HG03432 (cell line): Measurements from ENCODE around the gene RCVRN.
"Not testable (repeated sequence)": the region's sequence is repeated elsewhere in the genome, so short reads cannot be mapped to it uniquely, and the experiment has no call there.

Source experiments
- ATAC-seq: cut with Tn5 transposase; IDR thresholded peaks from one replicate; pipeline ENCODE4 v1.9.1; 2021; ENCODE audit warnings: mild to moderate bottlenecking, moderate library complexity; ENCODE audit not compliant: unreplicated experiment

Gene RCVRN

GRCh38 chr17:9922012-9922848, 17.2 kb upstream of the RCVRN start:
- ATAC-seq = no peak

GRCh38 chr17:9921216-9921615, 16.1 kb upstream of the RCVRN start:
- ATAC-seq = not testable (repeated sequence)

DNA sequence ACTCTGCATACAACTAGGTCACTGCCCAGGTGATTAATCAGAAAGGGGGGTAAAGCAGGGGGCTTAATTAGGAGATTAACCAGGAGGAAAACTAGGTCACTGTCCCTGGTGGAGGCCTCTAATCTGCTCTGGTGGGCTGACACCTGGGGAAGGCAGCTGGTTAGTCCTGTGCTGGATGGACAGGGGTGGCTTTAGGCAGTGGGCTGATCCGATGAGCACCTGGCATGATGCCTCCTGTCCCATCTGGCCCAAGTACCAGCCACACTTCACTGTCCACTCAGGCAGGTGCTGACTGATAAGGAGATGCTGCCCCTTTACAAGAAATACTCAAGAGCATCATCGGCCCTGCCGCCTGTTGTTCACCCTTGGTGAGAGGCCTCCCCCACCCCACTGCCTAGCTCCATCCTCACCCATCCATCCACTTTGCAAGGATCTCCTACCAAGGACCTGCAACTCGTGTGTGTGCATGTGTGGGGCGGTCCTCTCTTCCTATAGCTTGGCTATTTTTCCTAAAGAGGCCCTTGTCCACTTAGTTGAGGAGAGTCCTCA, 13.8 kb upstream of the RCVRN start:
- ATAC-seq = no peak

DNA sequence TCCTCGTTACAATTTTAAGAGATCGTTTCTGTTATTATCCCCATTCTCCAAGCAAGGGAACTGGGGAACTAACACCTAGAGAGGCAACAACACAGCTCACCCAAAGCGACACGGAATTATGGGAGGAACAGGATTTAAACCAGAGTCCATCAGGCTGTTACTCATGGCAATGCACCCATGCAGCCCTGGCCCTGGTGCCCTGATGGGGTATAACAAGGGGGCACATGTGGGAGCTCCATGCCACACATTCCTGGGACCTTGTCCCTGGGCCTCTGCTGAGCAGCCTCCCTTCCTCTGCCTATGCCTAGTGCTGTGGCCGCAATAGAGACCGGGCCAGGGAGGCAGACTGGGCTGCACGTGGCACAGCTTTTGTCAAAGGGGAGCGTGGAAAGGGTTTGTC, 13.3 kb upstream of the RCVRN start:
- ATAC-seq = no peak

- ATAC-seq = no peak
These were observed 12.7 kb upstream of the RCVRN start for GRCh38 chr17:9917801-9918200.

- no peak for ATAC-seq
These were observed 12.1 kb upstream of the RCVRN start for GRCh38 chr17:9917131-9917530.

- ATAC-seq = no peak
These were observed 11.0 kb upstream of the RCVRN start for GRCh38 chr17:9916108-9916507.

GRCh38 chr17:9913476-9913875, 8.4 kb upstream of the RCVRN start:
- ATAC-seq = no peak

DNA sequence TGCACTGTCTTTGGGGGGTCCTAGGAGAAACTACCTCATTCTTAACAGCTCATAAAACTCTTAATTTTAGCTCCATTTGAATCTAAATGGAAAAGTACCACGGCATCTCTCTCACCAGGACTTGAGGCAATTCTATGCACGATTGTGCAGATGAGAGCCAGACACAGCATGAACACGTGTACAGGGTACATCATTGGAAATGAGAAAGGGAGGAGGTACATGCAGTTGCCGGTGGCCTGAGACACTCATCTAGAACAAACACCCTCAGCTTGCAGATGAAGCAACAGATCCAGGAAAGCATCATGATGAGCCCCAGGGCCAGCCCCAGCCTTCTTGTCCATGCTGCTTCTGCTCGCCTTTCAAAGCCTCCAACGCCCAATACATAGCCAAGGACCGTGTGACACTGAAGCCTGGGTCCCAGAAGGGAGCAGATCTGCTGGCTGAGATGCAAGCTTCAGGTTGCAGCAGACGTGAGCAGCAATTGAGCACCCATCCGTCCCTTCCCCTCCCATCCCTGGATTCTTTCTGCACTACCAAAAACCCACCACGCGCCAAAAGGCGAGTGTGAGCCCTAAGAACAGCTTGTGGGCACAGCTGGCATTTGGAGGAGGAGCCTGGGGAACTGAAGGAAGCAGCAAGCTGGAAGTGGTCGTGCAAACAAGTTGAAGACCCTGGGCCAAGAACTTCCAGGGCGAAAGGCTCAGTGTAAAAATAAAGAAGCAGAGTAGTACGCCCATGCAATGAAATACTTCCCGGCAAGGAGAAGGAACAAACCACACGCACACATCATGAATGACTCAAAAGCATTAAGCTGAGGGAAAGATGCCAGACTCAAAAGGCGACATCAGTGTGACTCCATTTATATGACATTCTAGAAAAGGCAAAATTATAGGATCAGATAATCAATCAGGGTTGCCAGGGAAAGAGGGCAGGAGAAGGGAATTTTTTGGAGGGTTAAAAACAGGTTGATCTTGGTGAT, 7.3 kb upstream of the RCVRN start:
- ATAC-seq = no peak

DNA sequence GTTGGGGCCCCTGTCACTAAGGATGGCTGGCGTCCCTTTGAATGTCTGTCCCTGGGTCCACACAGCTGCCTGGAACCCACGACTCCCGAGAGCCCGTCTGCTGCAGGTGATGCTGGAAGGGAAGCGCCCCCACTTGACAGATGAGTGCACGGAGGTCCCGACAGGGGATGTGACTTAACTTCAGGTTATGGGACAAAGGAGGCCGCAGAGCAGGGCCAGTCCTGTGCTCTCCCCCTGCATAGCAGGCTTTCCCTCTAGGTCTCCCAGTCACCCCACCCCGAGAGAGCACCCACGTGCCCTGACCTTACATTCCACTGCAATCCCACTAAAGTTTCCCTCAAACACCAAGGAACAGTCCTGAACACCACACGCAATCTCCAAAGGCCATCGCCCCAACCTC, 6.0 kb upstream of the RCVRN start:
- ATAC-seq = no peak

DNA sequence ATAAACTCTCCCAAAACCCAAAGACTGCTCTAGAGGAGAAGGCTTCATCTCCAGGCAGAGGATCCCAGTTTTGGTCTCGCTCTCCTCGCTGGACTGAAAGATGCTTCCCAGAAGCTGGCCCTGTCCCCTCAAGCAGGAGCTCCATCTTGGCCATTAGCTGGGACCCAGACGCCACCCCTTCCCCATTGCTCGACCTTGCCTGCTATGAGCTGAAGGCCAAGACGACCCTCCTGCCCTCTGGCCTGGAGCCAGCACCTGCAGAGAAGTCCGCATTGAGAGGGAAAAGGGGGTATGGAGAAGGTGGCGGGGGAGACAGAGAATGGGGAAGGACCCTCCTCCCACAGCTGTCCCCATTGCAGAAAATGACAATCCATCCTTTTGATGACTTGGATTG, 3.6 kb upstream of the RCVRN start:
- ATAC-seq = no peak

GRCh38 chr17:9907883-9908648, 3.0 kb upstream of the RCVRN start:
- no peak for ATAC-seq

GRCh38 chr17:9907131-9907530, 2.1 kb upstream of the RCVRN start:
- ATAC-seq = no peak

GRCh38 chr17:9906616-9907015, 1.5 kb upstream of the RCVRN start:
- ATAC-seq = no peak

DNA sequence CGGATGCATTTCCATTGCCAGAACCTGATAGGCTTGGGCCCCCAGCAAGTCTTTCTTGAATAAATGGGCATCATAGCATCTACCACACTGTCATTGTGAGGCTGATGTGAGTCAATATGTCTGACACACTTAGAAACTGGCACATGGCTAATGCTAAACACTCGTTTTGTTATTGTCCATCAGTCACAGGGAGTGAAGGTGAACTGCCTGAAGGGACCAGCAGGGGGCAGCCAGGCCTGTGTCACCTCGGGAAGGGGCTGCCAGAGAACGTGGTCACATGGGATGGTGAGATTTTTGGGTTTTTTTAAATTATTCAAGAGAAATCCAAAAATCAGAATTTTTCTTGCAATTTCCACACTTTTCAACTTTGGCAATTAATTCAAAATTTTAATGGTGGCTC, 831 bp upstream of the RCVRN start:
- ATAC-seq = no peak

DNA sequence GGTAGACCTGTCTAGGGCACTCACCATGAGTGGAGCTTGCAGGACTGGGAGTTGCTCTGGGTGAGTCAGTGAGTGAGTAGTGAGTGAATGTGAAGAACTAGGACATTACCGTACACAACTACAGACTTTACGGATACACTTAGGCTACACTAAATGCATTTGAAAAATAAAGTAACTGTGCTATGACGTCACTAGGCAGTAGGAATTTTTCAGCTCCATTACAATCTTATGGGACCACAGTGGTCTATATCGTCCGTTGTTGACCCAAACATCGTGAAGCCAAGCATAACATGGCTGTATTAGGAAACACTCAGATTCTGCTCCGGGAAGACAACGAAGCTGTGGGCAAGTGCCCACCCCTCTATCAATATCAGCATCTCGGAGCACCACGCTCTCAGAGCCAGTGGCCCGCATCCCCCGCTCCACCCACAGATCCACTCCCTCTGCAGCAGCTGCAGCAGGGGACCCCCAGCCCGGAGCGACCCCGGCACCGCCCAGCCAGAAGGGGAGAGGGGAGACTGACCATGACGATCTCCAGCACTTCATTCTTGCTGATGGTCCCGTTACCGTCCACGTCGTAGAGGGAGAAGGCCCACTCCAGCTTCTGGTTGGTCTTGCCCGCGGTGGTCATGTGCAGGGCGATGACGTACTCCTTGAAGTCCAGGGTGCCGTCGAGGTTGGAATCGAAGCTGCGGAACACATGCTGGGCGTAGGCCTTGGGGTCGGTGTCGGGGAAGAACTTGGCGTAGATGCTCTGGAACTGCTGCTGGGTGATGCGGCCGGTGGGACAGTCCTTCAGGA, 594 bp downstream of the RCVRN start:
- no peak for ATAC-seq

DNA sequence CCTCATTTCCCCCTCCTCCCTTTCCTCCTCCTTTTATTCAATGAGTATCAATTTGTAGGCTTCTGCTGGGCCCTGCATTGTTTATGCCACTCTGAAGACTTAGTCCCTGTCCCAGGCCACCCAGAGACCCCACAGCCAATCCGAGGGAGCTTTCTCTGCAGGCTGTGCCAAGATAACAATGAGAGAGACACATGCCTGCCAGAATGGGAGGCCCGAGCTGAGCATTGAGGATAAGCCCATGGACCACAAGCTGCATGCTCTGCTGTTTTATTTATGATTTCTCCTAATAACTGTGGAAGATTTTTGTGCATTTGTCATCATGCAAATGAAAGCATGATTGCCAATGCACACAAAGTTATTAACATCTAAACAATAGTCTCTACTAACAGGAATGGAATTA, 3.0 kb downstream of the RCVRN start:
- no peak for ATAC-seq

DNA sequence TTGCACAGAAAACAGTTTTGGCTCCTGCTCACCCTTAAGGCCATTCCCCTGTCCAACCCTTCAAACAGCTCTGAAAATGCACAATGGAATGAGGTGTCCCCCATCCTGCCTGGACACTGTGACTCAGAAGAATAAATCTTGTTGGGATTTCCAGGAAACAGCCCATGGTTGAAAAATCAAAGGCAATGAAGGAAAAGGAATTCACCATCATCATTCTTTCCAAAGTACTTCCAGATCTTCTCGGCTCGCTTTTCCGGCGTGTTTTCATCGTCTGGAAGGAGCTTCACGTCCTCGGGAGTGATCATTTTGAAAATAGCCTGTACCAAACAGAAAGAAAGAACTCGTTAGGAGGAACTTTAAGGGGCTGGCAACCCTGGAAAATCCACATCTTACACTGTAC, 4.3 kb downstream of the RCVRN start:
- no peak for ATAC-seq

GRCh38 chr17:9900044-9900594, 5.0 kb downstream of the RCVRN start:
- no peak for ATAC-seq
